GM19035 (cell line): Measurements from ENCODE around the gene NPTX1.

ENCODE experiments used
- ATAC-seq: cut with Tn5 transposase; IDR thresholded peaks from one replicate; pipeline ENCODE4 v1.9.1; 2021; ENCODE audit not compliant: unreplicated experiment

The NPTX1 gene

DNA sequence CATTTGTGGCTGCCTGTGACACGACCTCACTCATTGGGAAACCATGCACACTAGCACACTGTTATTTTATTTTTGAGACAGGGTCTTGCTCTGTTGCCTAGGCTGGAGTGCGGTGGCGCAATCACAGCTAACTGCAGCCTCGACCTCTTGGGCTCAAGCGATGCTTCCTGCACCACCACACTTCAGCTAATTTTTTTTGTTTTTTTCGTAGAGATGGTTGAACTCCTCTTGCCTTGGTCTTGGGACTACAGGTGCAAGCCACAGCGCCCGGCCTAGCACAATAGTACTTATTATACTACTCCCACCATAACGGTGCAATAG, 2.8 kb upstream of the NPTX1 start:
- ATAC-seq: no peak

DNA sequence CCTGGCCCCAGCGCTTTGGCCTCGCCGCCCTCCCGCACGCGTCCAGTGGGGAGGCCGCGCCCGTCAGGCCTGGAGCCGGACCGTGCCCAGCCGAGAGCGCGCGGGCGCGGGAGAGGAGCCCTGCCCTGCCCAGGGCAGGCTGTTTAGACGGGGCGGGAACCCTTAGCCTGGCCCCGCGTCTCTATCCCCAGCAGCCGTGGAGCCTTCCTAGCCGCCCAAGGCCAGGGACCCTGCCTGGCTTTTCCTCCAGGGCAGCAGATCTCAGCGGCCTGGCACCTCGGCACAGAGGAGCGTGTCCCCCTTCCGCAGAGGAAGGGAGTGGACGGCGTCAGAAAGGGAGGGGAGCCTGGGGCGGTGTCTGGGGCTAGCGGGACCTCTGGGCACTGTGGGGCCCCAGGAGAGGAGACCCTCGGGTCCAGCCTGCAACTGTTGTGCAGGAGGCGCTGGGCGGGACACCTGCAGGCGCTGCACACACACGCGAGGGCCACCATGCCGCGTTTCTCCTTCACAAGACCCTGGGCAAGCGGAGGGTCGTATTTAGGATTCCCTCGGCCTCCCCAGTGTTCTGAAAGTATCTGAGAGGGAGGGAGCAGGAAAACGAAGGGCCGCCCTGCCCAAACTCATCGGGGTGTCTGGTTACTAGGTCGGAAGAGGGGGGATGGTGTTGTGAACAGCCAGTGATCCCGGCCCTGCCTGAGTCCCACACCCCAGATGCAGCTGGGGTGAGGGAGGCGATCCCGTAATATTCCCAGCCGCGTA, 2.3 kb upstream of the NPTX1 start:
- no peak for ATAC-seq

DNA sequence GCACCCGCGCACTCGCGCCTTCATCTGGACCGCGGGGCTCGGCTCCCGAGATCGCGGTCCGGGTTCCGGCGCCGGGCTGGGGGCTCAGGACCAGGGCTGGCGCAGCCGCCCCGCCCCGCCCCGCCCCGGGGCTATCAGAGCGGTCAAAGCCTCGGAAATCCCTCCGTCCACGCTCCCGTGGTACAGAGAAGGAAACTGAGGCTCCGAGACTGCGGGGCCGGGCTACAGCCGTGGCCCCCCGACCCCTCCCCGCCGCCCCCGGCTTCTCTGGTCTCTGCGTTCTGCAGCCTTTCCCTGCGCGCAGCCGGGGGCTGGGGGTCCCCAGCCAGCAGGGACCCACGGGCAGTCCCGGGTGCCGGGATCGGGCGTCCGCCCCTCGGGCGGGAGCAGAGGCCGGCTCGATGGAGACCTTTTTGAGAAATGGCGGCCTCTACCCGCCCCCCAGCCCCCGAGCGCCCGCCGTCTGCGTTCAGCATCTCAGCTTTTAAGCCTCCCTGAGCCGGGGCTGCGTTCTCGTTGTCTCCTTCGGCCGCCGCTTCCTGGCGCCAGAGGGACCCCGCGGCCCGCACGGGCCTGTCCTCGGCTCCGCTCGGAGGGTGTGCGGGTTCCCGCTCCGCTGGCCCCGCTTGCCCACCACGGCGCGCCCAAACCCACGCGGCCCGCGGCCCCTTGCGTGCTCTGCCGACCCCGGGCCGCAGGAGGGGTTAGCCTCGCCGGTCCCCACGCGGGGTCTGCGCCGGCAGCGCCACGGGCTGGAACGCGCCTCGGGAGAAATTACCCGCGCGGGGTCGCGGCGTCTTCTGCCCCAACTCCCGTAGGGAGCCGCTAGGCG, 1.5 kb upstream of the NPTX1 start:
- ATAC-seq: no peak

DNA sequence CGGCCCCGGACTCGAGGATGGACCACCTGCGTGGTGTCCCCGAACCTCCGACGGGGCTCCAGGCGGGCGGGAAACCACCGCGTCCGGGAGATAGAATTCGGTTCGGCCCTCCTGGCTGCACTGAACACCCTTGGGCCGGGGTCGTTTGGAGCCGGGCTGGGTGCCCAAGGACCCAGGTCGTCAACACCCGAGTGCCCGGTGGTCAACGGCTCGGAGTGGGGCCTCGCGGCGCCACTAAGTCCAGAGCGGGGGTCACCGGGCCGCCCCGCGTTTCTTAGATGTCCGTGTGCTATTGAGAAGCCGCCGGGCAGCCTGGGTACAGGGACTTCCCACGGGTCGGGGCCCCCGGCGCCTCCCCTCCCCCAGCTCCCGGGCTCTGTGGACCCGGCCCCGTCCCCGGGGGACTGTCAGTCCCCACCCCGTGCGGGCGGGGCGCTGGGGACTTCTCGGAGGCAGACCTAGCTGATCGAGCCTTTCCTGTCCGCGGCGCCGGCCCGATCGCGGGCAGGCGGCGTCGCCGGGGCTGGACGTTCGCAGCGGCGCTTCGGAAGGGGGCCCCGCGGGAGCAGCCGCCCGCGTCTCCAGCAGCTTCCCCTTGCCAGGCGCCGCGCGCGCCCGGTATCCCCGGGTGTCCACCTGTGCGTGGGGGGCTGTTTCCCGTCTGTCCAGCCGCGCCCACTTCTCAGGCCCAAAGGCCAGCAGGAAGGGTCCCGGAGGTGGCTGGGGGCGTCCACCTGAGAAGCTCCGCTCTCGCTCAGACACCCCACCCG, 655 bp upstream of the NPTX1 start:
- no peak for ATAC-seq

DNA sequence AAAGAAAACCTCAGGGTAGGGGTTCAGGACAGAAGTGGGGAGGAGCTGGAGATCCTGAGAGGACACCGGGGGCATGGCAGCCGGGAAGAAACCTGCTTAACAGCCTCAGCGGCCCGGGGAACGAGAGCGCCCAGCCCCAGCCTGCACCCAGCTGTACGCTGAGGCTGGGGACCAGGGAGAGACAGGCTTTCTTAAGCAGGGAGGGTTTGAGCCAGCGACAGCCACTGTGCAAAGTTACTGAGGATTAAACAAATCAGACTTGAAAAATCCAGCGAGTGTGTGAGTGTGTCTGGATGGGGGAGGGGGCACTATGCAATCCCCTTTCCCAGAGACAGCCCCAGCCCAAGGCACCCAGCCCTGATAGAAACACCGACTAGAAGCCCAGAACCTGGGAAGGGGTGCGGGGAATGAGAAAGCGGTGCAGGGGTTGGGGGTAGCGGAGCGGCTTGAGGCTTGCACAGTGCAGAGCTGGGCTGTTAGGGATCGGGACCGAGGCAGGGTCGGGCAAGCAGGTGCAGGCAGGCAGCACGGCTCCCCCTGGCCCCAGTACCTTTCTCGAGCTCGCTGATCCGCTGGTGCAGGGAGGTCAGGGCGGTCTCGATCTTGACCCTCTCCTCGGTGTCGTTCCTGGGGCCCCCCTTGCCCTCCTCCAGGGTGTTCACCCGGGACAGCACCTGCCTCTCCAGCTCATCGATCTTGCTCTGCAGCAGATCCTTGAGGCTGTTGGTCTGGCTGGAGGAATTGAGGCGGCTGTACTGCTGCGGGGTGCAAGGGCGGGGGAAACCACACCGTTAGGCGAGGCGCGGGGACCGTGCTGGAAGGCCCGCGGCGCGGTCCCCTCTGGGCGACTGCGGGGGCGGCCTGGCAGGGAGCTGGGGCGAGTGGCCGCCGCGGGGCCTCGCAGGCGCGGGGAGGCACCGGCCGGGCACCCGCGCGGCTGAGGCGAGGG, 1.2 kb downstream of the NPTX1 start:
- ATAC-seq: no peak

DNA sequence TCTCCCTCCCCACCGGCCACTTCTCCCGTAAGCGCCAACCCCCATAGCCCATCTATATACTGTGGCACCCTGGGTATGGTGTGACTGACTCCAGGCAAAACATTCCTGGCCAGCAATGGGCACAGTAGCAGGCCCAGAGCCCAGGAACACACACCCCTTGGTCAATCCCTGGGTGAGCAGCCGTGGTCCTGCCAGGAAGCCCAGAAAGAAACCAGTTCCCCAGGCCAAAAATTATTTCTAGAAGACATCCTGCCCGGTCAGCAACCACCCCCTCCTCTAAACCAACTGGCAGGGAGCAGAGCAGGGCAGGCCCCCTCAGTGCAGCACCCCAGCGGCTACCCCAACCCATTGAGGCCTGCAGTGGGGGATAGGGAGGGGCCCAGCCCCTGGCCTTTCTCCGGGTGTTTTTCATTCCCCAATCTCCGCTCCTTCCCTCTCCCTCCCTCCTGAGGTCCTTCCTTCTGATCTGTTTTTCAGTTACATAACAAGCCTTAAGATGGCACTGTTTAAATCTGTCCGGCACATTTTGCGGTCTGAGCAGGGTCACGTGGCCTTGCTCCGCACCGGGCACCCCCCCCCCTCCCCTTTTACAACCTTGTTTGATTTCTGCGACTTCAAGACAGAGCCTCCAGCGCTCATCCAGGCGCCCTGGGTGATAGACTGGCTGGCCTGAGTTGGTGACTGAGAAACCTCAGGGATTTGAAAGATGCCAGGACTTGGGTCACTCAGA, 2.0 kb downstream of the NPTX1 start:
- ATAC-seq: no peak

DNA sequence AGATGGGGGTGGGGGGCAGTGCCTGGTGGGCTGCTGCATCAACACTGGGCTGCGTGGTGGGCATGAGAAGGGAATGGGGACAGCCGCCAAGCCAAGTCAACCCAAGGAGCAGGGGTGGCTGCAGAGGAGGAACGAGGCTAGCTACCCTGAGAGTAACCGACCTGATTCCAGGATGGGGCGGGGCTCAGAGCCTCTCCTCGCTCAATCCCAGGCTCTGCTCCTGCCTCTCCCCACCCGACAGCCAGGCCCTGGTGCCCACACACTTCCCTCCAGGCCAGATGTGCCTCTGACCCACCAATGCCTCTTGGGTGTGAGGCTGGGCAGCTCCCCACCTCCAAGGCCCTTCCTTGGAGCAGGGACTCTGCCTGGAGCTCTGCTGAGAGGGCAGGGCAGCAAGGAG, 2.7 kb downstream of the NPTX1 start:
- no peak for ATAC-seq

DNA sequence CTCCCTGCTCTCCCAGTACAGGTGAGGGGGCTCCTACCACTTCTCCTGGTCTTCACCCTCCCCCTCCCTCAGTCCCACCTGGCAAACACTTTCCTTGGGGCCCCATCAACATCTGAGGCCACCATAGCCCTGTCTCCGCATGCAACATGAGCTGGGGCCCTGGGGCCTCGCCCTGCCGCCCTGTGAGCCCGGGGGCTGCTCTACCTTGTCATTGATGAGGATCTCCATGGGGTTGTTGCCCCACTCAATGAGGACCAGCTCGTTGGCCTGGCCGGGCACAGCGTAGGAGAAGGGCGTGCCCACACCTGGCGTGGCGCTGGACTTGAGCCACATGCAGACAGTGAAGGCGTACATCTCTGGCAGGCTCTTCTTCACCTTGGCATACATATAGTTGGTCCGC, 3.4 kb downstream of the NPTX1 start:
- no peak for ATAC-seq

DNA sequence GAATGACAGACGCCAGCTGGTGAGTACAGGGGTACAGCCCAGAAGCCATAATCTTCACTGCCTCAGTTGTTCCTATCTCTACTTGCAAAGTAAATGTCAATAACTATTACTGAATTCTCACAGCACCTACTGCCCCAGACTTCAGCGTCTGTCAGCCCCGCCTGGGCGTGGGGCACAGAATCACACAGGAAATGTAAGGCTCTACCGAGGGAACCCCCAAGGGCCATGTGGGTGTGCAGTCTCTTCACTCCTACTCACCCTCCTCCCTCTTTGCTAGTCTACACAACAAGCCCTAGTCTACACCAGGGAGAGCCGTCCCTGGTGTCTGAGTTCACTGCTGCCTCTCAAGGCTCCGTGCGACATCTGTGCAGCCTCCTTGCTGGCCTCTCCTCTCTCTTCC, 4.5 kb downstream of the NPTX1 start:
- ATAC-seq: no peak

DNA sequence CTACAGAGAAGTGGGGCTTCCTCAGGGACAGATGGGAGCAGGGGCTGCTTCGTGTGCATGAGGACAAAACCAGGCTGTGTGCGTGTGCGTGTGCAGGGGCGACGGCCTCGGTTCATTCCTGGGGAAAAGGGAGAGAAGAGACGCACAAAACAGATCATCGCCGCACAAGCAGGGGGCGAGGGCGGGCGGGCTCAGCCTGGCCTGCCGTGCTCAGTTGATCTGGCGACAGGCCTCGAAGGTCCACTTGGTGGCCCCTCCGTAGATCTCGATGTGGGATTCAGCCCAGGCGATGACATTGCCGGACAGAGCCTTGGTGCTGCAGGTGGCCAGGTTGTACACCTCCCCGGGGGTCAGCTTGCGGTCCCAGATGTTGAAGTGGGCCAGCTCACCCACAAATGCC, 5.8 kb downstream of the NPTX1 start:
- no peak for ATAC-seq

DNA sequence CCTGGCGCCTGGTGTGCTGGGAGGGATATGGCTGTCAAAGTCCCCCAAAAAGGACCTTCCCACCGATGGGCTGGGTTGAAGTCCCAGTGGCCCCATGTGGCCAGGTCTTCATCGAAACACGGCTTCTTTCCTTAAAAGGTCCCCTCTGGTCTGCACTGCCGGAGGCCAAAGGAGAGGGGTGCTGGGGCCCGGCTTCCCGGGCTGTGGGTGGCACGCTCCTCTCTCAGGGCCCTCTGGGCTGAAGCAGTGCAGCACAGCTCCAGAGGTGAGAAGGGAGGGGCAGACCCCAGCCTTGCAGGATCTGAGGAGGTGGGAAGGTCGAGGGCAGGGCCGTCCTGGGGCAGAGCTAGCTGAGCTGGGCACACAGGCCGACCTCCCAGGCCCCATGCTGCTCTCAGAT, 6.7 kb downstream of the NPTX1 start:
- ATAC-seq: no peak

DNA sequence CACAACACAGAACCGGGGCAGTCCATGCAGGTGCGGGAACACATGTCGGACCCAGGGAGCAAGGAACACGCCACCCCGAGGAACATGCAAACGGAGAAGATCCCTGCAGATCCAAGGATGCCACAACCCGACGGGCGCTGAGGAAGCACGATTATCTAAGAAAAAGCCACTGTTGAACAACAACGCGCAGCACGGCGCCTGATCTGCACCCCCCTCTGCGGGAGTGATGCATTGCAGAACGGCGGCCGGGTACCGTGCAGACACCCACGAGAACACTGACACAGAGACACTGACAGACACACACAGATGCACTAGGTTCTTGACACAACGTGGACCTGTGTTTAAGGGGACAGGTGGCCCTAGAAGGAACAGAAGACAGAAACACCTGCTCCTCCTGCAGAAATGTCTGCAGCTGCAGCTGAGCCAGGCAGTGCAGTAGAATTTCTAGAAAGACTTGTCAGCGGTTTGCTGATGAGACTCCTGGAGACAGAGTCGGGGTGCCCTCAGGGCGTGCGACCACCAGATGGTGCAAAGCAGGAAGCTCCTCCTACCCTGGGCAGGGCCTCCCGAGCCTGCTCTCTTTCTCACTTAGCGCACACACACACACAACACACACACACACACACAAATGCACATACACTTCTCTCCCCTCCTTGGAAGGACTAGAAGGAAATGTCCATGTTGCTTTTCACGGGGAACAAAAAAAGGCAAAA, 7.5 kb downstream of the NPTX1 start:
- ATAC-seq: no peak

DNA sequence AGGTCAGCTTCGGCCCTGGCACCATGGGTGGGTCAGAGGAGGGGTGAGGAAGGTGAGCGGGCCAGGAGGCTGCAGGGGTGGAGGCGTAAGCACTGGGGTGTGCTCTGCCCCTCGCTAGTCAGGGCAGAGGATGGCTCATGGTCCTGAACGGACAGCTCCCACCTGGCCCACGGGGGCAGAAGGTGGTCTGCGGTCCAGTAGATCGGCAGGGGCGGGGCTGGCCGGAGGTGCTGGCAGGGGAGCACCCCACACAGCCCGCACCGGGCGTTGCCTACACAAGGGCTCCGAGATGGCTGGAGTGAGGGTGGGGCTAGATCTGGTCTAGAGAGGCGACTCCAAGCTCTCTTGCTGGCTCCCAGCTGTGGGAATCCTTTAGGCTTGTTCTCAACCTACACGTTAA, 8.2 kb downstream of the NPTX1 start:
- no peak for ATAC-seq

DNA sequence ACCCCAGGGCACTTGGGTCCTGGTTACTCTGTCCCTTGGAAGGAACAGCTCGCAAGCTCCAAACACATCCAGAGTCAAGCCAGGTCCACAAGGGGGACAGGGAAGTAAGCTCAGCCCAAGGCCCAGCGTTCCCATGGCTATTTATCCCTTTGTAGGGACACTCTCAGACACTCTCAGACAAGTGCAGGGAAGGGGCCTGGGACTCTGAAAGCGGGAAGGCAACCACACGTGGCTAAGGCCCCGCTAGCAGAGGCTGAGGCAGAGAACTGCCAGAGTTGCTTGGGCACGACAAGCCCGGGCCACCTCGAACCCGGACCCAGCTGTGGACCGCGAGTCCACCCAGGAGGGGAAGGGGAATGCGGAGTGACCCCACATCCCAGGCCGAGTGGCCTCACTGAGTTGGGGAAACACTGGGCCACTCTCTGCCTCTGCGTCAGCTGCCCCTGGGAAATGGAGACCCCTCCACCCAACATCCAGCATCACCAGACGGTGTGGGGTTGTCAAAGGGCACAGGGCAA, 10.2 kb downstream of the NPTX1 start:
- no peak for ATAC-seq

DNA sequence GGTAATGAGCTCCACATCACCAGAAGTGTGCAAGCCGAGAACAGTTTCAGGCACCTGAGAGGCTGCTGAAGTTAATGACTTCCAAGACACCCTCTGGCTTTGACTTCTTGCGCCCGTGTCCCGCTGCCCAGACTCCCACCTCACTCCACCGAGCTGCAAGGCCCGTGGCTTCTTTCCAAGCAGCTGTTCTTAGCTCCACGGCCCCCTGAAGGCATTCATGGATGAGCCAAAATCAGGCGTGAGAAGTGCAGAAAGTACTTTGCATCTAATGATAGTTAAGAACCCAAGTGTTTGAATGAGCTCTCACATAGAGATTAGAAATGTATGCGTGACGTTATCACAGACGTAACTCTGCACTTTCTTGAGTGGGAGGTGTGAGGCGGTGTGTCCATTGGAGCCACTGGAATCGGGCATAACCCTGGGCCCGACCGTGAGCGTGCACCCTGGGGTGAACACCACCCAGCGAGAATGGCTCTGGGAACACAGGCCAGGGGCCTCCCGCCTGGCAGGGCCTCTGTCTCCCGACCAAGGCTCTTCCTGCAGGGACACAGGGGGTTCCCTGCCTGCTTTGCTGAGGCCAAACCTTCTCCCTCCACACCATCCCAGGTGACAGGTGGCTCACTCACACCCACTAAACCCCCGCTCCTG, 11.0 kb downstream of the NPTX1 start:
- no peak for ATAC-seq

DNA sequence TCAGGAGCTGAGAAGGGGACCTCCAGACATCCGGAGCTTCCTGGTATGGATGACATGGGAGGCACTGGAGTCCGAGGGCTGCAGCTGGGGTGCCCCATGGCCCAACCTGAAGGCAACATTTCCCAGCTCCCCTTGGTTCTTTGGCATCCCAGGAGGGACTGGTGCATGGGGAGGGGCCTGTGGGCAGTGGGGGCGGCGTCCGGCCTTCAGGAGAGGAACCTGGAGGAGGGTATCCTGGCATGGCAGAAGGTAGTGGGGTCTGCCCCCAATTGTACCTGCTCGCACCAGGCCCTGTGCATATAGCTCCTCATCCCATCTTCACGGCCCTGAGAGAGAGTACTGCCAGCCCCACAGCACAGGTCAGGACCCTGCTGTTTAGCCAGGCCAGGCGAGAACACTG, 11.9 kb downstream of the NPTX1 start:
- ATAC-seq: no peak

DNA sequence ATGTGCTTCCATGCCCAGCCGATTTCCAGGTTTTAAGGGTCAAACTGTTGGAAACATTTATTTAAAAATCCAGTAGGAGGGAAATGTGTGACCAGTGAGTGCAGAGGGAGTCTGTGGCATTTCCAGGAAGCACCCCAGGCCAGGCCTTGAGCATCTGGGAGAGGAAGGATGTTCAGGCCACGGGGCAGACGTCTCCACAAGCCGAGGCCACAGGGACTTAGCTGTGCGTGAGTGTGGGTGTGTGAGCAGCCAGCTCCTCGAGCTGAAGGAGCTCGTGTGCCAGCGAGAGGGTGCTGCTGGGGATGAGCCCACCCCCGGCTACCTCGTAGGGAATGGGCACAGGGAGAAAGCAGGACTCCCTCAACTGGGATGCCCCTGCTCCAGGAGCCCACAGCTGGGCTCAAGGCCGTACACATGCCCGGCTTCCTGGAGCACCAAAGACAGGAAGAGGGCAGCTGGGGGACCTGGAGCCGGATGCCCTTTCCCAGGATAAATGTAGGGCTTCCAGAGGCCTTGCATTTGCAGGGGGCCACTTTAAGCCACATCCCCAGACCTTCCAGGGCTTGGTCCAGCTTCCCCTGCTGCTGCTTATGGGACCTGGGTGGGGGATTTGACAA, 12.5 kb downstream of the NPTX1 start:
- ATAC-seq: no peak

DNA sequence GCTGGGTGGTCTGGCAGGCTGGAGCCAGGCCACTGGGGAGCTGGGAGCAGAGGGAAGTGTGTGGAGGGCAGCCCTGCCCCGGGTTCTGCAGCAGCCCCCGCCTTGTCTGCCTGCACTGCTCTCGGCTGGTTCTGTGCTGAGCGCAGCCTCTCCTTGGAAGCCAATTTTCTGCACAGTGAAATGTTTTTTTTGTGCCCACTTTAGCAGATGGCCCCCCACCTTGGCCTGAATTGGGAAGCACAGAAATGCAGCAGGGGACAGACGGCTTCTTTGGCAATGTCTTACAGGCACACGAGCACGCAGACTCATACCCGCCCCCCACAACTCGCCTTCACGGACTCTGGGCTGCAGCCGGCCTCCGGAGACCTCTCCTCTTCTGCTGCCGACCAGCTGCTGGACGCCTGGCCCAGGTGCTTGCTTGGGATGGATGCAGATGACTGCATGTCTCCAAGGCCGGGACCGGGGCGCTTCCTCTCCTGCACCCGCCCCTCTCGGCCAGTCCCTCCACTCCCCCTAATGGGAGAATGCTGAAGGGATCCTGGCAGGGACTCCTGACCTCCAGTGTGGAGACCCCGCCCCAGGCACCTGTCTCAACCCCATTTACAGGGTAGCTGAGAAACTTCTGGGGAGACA, 14.8 kb downstream of the NPTX1 start:
- ATAC-seq: no peak
